Sigmoid colon (tissue), 7 donors: Measurements from ENCODE around the gene P2RY8. TPM values are rescaled to one million over a fixed set of nuclear protein-coding genes. Genes with fewer than 3 reads are reported as not detected.

ENCODE experiments used
- DNase-seq: peaks from one replicate; pipeline ENCODE4 v3.0.0-alpha.2; 2019
- H3K27ac ChIP-seq, 4 donors: fragments of 200-600 bp; sonication (generic); one replicate each; pipeline ENCODE4 v1.5.1; 2016 to 2019; ENCODE audit warnings: mild to moderate bottlenecking in 1 of 4
- H3K27me3 ChIP-seq, 3 donors: fragments of 200-600 bp; sonication (generic); one replicate each; pipeline ENCODE4 v1.5.1; 2019; ENCODE audit warnings: mild to moderate bottlenecking in 1 of 3
- H3K36me3 ChIP-seq, 4 donors: fragments of 200-600 bp; sonication (generic); one replicate each; pipeline ENCODE4 v1.5.1; 2016 to 2019
- H3K4me1 ChIP-seq, 4 donors: fragments of 200-600 bp; sonication (generic); one replicate each; pipeline ENCODE4 v1.5.1; 2017 to 2019
- H3K4me3 ChIP-seq, 4 donors: fragments of 200-600 bp; sonication (generic); one replicate each; pipeline ENCODE4 v1.5.1; 2017 to 2019; ENCODE audit warnings: mild to moderate bottlenecking in 2 of 4, moderate library complexity in 1 of 4
- H3K9me3 ChIP-seq, 4 donors: fragments of 200-600 bp in 3 of 4; sonication (generic) in 3 of 4; one replicate each; pipeline versions ENCODE4 v1.5.1 to v1.6.1; 2013 to 2019
- CTCF ChIP-seq, 4 experiments: fragments of 450-650 bp in 3 of 4; fragments of 200-600 bp in 1 of 4; IDR thresholded peaks; one replicate each; pipeline ENCODE4 v1.5.1; 2016 to 2019; ENCODE audit warnings: antibody characterized with exemption in 4 of 4, mild to moderate bottlenecking in 3 of 4, moderate library complexity in 2 of 4
- EP300 ChIP-seq, 4 donors: sonication (generic); formaldehyde crosslinking; IDR thresholded peaks; one replicate each; pipeline ENCODE4 v1.6.1; 2017; ENCODE audit warnings: antibody characterized with exemption in 4 of 4
- POLR2A ChIP-seq, 2 donors: fragments of 450-650 bp; IDR thresholded peaks; one replicate each; pipeline ENCODE4 v1.6.1; 2016; ENCODE audit warnings: antibody characterized with exemption in 2 of 2, mild to moderate bottlenecking in 2 of 2, moderate library complexity in 2 of 2
- POLR2AphosphoS5 ChIP-seq, 4 donors: sonication (generic); formaldehyde crosslinking; IDR thresholded peaks; one replicate each; pipeline ENCODE4 v1.6.1; 2017; ENCODE audit warnings: antibody characterized with exemption in 4 of 4
- WGBS, 2 donors: extraction: QIAGEN DNeasy Blood & Tissue Kit; methylation state at CpG; one replicate each; pipeline ENCODE4 v1.1.7; 2013; 5-methylcytosine and 5-hydroxymethylcytosine counted together
- intact Hi-C: fragments of 100-400 bp; cut with DNase I; formaldehyde crosslinking; loops from one replicate; pipeline ENCODE4 v1.15.1; 2023
- polyA plus RNA-seq, 3 donors: library from polyadenylated mRNA; stranded (reverse); fragments of 200-250 nt; gene quantifications; one replicate each; pipeline ENCODE4 v1.2.3, GENCODE V29; 2013
- total RNA-seq, 4 donors: library from RNA; depleted of rRNA; stranded (reverse); fragments of >200 nt; gene quantifications; one replicate each; pipeline ENCODE4 v1.1.0, GENCODE V29; 2016
- donor health status: healthy with polysubstance abuse.
- donor health status: Bipolar disorder and iron deficiency.
- donor health status: healthy.

Gene P2RY8
- total and polyA plus RNA-seq, 7 donors: 0.28 to 15.0 (median 0.87) TPM; not detected in 1

GRCh38 chrX:1455948-1456280, 81.1 kb downstream of the P2RY8 start:
- TF ChIP-seq POLR2A (IDR thresholded peaks at IDR 0.05) (no peak), EP300 (IDR thresholded peaks at IDR 0.05) (no peak), CTCF (IDR thresholded peaks at IDR 0.05) (no peak), POLR2AphosphoS5 (IDR thresholded peaks at IDR 0.05) (no peak)
- DNase-seq: no peak
- Histone ChIP-seq H3K36me3 (no peaks in the 10 kb centered on the region), H3K4me1 (peaks cover 0 to 23% (median 16%) of the 10 kb centered on the region in 4 donors), H3K27ac (no peak overlapping the region), H3K9me3 (no peaks in the 10 kb centered on the region), H3K27me3 (no peaks in the 10 kb centered on the region), H3K4me3 (no peak overlapping the region)
- intact Hi-C loops: loop anchor here (2.0 to 5.0 kb wide), 2 partner anchors 135 to 464 kb away; partner anchors contain the start of gene AKAP17A
- WGBS, 2 donors: 60 to 84% methylated on average over 3 of the region's 3 CpGs

GRCh38 chrX:1453951-1454785, 82.8 kb downstream of the P2RY8 start:
- no peaks in the 10 kb centered on the region for H3K36me3 ChIP-seq
- peaks cover 0 to 33% (median 27%) of the 10 kb centered on the region in 4 donors for H3K4me1 ChIP-seq
- intact Hi-C loops: loop anchor here (1.0 to 5.0 kb wide), 7 partner anchors 137 to 1238 kb away; partner anchors contain the start of genes AKAP17A, CD99 and GTPBP6
- H3K4me3 ChIP-seq: peak overlapping the region; percentile 38 to 86 (median 64)
- no peaks in the 10 kb centered on the region for H3K27me3 ChIP-seq
- WGBS, 2 donors: 2 to 4% methylated on average over 45 of the region's 45 CpGs
- peak; percentile 91 for DNase-seq
- no peaks in the 10 kb centered on the region for H3K9me3 ChIP-seq
- peak overlapping the region; percentile 91 to 97 (median 96) for H3K27ac ChIP-seq
- TF ChIP-seq CTCF (IDR thresholded peaks at IDR 0.05) (peak; percentile 84 to 98 (median 93)), POLR2A (IDR thresholded peaks at IDR 0.05) (no peak), POLR2AphosphoS5 (IDR thresholded peaks at IDR 0.05) (peak in 1 of 4 donors; percentile 18), EP300 (IDR thresholded peaks at IDR 0.05) (no peak)

DNA sequence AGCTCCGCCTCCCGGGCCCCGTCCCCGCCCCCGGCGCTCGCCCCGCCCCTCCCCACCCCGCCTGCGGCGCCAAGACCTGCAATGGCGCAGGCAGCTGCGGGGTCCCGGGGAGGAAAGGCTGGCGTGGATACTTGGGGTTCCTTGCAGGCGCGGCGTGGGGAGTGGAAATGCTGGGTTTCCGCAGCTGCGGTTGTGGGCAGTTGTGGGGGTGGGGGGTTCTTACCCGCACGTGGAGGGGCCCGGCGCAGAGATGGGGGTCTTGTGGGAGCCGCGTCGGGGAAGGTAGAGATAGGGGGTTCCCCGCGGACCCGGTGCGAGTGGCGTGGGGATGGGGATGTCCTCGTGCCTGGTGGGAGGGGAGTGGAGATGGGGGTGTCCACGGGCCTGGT, 83.6 kb downstream of the P2RY8 start:
- Histone ChIP-seq H3K27ac (peak overlapping the region; percentile 91 to 97 (median 96)), H3K27me3 (no peaks in the 10 kb centered on the region), H3K4me1 (peaks cover 0 to 33% (median 27%) of the 10 kb centered on the region in 4 donors), H3K36me3 (no peaks in the 10 kb centered on the region), H3K4me3 (peak overlapping the region; percentile 56 to 86 (median 64)), H3K9me3 (no peaks in the 10 kb centered on the region)
- 1% methylated on average over 34 of the region's 34 CpGs for WGBS, 2 donors
- no peak for DNase-seq
- TF ChIP-seq EP300 (IDR thresholded peaks at IDR 0.05) (no peak), POLR2AphosphoS5 (IDR thresholded peaks at IDR 0.05) (peak; percentile 27 to 69 (median 59)), CTCF (IDR thresholded peaks at IDR 0.05) (no peak), POLR2A (IDR thresholded peaks at IDR 0.05) (peak in 1 of 2 donors; percentile 26)
- intact Hi-C loops: loop anchor here (5.0 kb wide), 5 partner anchors 874 to 1239 kb away; partner anchors contain the start of genes CD99 and GTPBP6

GRCh38 chrX:1452516-1453394, 84.2 kb downstream of the P2RY8 start, which contains the start of gene ASMTL:
ASMTL (minus strand) TSS chrX:1452909; CDS start chrX:1452840, 69 bp downstream.
- no peaks in the 10 kb centered on the region for H3K27me3 ChIP-seq
- peak within 1 kb of the TSS; percentile 86 to 99 (median 94) for H3K4me3 ChIP-seq
- no peaks in the 10 kb centered on the region for H3K36me3 ChIP-seq
- WGBS, 2 donors: 1% methylated on average over 76 of the region's 76 CpGs
- TF ChIP-seq POLR2AphosphoS5 (IDR thresholded peaks at IDR 0.05) (peak; percentile 52 to 88 (median 83)), CTCF (IDR thresholded peaks at IDR 0.05) (no peak), POLR2A (IDR thresholded peaks at IDR 0.05) (peak; percentile 27 to 54), EP300 (IDR thresholded peaks at IDR 0.05) (no peak)
- H3K27ac ChIP-seq: peak within 1 kb of the TSS; percentile 91 to 97 (median 96)
- H3K4me1 ChIP-seq: peaks cover 0 to 33% (median 27%) of the 10 kb centered on the region in 4 donors
- intact Hi-C loops: loop anchor here (1.0 to 5.0 kb wide), 6 partner anchors 60 to 1240 kb away; partner anchors contain the start of genes CD99, GTPBP6 and SLC25A6
- H3K9me3 ChIP-seq: no peaks in the 10 kb centered on the region
- DNase-seq: peak; percentile 100
